AG10803 (cell line): ENCODE results near the gene C2orf42.
"Not testable (repeated sequence)": the region's sequence is repeated elsewhere in the genome, so short reads cannot be mapped to it uniquely, and the experiment has no call there.

Source experiments
- DNase-seq: peaks from one replicate; pipeline ENCODE4 v3.0.0; 2010; ENCODE audit warnings: low read depth
- H3K4me3 ChIP-seq: 2 replicates; pipeline ENCODE4 v1.5.1; 2011; ENCODE audit warnings: mild to moderate bottlenecking, low read length, control low read depth
- CTCF ChIP-seq: conservative IDR thresholded peaks from 2 replicates; pipeline ENCODE4 v1.5.1; 2011; ENCODE audit warnings: mild to moderate bottlenecking, low read length, control low read depth, inconsistent platforms

C2orf42 gene

GRCh38 chr2:70143314-70144150, 47.3 kb downstream of the C2orf42 start:
- peak overlapping the region; percentile 47 for H3K4me3 ChIP-seq
- no peak for TF ChIP-seq CTCF
- DNase-seq = peak; percentile 43

- DNase-seq = peak; percentile 98
- peak overlapping the region; percentile 71 for H3K4me3 ChIP-seq
- TF ChIP-seq CTCF = peak; percentile 71
Observed at GRCh38 chr2:70142590-70143313, 48.1 kb downstream of the C2orf42 start.

- TF ChIP-seq CTCF = no peak
- peak overlapping the region; percentile 71 for H3K4me3 ChIP-seq
- peak; percentile 47 for DNase-seq
Observed at GRCh38 chr2:70141902-70142589, 48.8 kb downstream of the C2orf42 start.

- H3K4me3 ChIP-seq = peak overlapping the region; percentile 71
- TF ChIP-seq CTCF = peak; percentile 32
- peak; percentile 49 for DNase-seq
Observed at GRCh38 chr2:70141212-70141901, 49.5 kb downstream of the C2orf42 start.

GRCh38 chr2:70140791-70141211, 50.0 kb downstream of the C2orf42 start:
- DNase-seq = no peak
- H3K4me3 ChIP-seq = no peak overlapping the region
- no peak for TF ChIP-seq CTCF

- DNase-seq, H3K4me3 ChIP-seq: not testable (repeated sequence)
Observed at GRCh38 chr2:70134323-70134983, 56.4 kb downstream of the C2orf42 start.
